GM12875 (cell line): Measurements from ENCODE around the gene DNAJB14.
"Not testable (repeated sequence)": the region's sequence is repeated elsewhere in the genome, so short reads cannot be mapped to it uniquely, and the experiment has no call there.

Source experiments
- H3K4me3 ChIP-seq: one replicate; pipeline ENCODE4 v1.5.1; 2011; ENCODE audit warnings: low read depth, low read length, control low read depth
- TF ChIP-seq, protein P1 (sequence below): IDR thresholded peaks from 2 replicates; pipeline ENCODE4 v1.5.1; 2011; ENCODE audit warnings: low read depth, mild to moderate bottlenecking, control low read depth, inconsistent platforms, low read length, moderate library complexity, borderline replicate concordance; ENCODE audit not compliant: insufficient read depth

DNAJB14 gene

GRCh38 chr4:99971453-99972111, 25.2 kb upstream of the DNAJB14 start:
- H3K4me3 ChIP-seq, result no peak overlapping the region

GRCh38 chr4:99968330-99968729, 21.9 kb upstream of the DNAJB14 start:
- H3K4me3 ChIP-seq, result no peak overlapping the region
- TF ChIP-seq, protein P1, sequence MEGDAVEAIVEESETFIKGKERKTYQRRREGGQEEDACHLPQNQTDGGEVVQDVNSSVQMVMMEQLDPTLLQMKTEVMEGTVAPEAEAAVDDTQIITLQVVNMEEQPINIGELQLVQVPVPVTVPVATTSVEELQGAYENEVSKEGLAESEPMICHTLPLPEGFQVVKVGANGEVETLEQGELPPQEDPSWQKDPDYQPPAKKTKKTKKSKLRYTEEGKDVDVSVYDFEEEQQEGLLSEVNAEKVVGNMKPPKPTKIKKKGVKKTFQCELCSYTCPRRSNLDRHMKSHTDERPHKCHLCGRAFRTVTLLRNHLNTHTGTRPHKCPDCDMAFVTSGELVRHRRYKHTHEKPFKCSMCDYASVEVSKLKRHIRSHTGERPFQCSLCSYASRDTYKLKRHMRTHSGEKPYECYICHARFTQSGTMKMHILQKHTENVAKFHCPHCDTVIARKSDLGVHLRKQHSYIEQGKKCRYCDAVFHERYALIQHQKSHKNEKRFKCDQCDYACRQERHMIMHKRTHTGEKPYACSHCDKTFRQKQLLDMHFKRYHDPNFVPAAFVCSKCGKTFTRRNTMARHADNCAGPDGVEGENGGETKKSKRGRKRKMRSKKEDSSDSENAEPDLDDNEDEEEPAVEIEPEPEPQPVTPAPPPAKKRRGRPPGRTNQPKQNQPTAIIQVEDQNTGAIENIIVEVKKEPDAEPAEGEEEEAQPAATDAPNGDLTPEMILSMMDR, result no peak

More at GRCh38 chr4:99971453-99972111, 25.2 kb upstream of the DNAJB14 start:
- TF ChIP-seq, protein P1, result no peak

GRCh38 chr4:99966692-99967091, 20.3 kb upstream of the DNAJB14 start:
- no peak overlapping the region for H3K4me3 ChIP-seq
- TF ChIP-seq, protein P1, result no peak

- TF ChIP-seq, protein P1, result no peak
- H3K4me3 ChIP-seq, result no peak overlapping the region
Measured at GRCh38 chr4:99965674-99966350, 19.4 kb upstream of the DNAJB14 start.

GRCh38 chr4:99965173-99965572, 18.8 kb upstream of the DNAJB14 start:
- TF ChIP-seq, protein P1, result no peak
- no peak overlapping the region for H3K4me3 ChIP-seq

GRCh38 chr4:99961711-99962110, 15.3 kb upstream of the DNAJB14 start:
- TF ChIP-seq, protein P1, result no peak
- no peak overlapping the region for H3K4me3 ChIP-seq

DNA sequence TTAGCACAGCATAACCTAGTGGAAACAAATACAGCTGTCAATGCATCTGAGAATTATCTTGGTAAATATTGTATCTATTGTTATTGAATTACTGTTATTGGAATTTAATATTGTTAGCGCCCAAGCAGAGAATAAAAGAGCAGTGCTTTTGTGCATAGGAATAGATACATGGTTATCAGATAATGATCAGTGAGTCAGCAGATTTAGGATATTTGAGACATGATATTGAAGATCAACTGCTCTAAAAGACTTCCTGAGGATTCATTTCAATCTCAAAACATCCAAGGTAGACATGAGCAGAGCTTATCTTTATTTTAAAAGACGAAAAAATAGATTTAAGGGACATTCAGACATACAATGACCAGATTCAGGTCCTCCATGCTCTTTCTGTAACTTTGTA, 14.2 kb upstream of the DNAJB14 start:
- TF ChIP-seq, protein P1, result no peak
- H3K4me3 ChIP-seq, result no peak overlapping the region

- H3K4me3 ChIP-seq, result not testable (repeated sequence)
Measured at GRCh38 chr4:99958207-99958606, 11.8 kb upstream of the DNAJB14 start.
